Dedifferentiated amniotic fluid mesenchymal stem cell (primary cell): Measurements from ENCODE around the gene MLEC.
"Not testable (repeated sequence)": the region's sequence is repeated elsewhere in the genome, so short reads cannot be mapped to it uniquely, and the experiment has no call there.

ENCODE experiments used
- DNase-seq: peaks from one replicate; pipeline ENCODE4 v3.0.0-alpha.2; 2016; ENCODE audit errors: extremely low spot score

The MLEC gene

GRCh38 chr12:120662879-120663278 lies 24.1 kb upstream of the MLEC start:
- no peak for DNase-seq

GRCh38 chr12:120663741-120664140 lies 23.2 kb upstream of the MLEC start:
- DNase-seq = no peak

GRCh38 chr12:120666571-120667390 lies 20.2 kb upstream of the MLEC start:
- DNase-seq = no peak

- DNase-seq = no peak
Observed at GRCh38 chr12:120668091-120668867, 18.7 kb upstream of the MLEC start.

GRCh38 chr12:120668868-120669840 lies 17.8 kb upstream of the MLEC start:
- no peak for DNase-seq

- DNase-seq = not testable (repeated sequence)
Observed at GRCh38 chr12:120670237-120670636, 16.7 kb upstream of the MLEC start.

GRCh38 chr12:120670667-120671066 lies 16.3 kb upstream of the MLEC start:
- DNase-seq = no peak

GRCh38 chr12:120674097-120674636 lies 12.8 kb upstream of the MLEC start:
- DNase-seq = no peak

GRCh38 chr12:120677765-120678473 lies 9.0 kb upstream of the MLEC start:
- DNase-seq = no peak

- no peak for DNase-seq
Observed at GRCh38 chr12:120678572-120678971, 8.4 kb upstream of the MLEC start.

GRCh38 chr12:120680165-120680738 lies 6.7 kb upstream of the MLEC start:
- no peak for DNase-seq

- DNase-seq = no peak
Observed at GRCh38 chr12:120684523-120684932, 2.4 kb upstream of the MLEC start.

- DNase-seq = no peak
Observed at GRCh38 chr12:120685522-120685921, 1.4 kb upstream of the MLEC start.

GRCh38 chr12:120686151-120686689 lies 729 bp upstream of the MLEC start:
- DNase-seq = peak; percentile 94

GRCh38 chr12:120687578-120688289 lies 785 bp downstream of the MLEC start:
- DNase-seq = no peak

GRCh38 chr12:120688527-120689071 lies 1.6 kb downstream of the MLEC start:
- DNase-seq = no peak

- no peak for DNase-seq
Observed at GRCh38 chr12:120689397-120690082, 2.6 kb downstream of the MLEC start.

- DNase-seq = no peak
Observed at GRCh38 chr12:120690083-120690450, 3.1 kb downstream of the MLEC start.

GRCh38 chr12:120690978-120691377 lies 4.0 kb downstream of the MLEC start:
- no peak for DNase-seq
